ENCODE data around the gene CFAP65. TPM values are rescaled to one million over a fixed set of nuclear protein-coding genes. Genes with fewer than 3 reads are reported as not detected.

CFAP65 gene
- polyA plus RNA-seq, 1 donor from 2014 or later, result not detected

DNA sequence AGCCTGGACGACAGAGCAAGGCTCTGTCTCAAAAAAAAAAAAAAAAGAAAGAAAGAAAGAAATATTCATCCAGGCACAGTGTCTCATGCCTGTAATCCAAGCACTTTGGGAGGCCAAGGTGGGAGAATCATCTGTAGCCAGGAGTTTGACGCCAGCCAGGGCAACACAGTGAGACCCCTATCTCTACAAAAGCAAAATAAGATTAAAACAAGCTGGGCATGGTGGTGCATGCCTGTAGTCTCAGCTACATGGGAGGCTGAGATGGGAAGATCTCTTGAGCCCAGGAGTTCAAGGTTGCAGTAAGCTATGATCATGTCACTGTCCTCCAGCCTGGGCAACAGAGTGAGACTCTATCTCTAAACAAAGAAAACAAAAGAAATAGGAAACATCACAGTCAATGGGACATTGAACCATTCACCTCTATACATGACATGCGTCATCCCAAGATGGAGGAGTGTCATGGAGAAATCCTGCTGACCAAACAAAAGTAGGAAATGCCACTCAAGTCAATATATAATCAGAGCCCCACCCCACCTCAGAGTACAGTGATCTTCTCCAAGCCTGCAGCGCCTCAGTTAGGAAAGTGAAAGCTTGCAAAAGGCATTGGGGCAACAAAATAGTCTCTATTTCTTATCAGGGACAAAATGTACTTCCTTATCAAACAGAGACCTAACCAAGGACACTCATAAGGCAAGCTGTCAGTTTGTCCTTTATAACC, 66.1 kb downstream of the CFAP65 start:
- H3K27ac Mint-ChIP-seq, result no peak overlapping the region
- peaks cover 2 to 5% (median 2%) of the 10 kb centered on the region in 3 donors for H3K4me1 Mint-ChIP-seq
- peaks cover 38% of the 10 kb centered on the region for H3K27me3 Mint-ChIP-seq
- no peaks in the 10 kb centered on the region for H3K9me3 Mint-ChIP-seq
- no peaks in the 10 kb centered on the region for H3K36me3 Mint-ChIP-seq
- H3K4me3 Mint-ChIP-seq, result no peak overlapping the region

DNA sequence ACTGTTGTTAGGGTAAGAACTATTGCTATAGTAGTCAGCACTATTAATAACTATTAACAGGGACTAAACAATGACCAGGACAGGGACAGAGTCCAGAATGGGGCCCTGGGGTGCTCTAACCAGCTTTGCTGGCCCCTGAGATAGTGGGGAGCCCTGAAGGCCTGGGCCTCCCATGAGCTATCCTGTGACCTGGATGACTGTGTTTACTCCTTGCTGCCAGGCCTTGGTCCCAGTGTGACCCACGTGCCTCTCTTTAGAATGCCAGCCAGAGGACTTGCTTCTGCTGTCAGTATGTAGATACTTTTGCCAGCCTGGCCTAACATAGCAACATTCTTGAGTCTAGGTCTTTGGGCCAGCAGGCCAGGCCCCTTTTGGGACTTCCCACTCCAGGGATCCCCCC, 70.4 kb downstream of the CFAP65 start:
- H3K4me1 Mint-ChIP-seq, result no peaks in the 10 kb centered on the region
- H3K27me3 Mint-ChIP-seq, result peaks cover 26% of the 10 kb centered on the region
- peaks cover 0 to 2% (median 0%) of the 10 kb centered on the region in 3 donors for H3K9me3 Mint-ChIP-seq
- H3K27ac Mint-ChIP-seq, result no peak overlapping the region
- no peaks in the 10 kb centered on the region for H3K36me3 Mint-ChIP-seq
- H3K4me3 Mint-ChIP-seq, result no peak overlapping the region

DNA sequence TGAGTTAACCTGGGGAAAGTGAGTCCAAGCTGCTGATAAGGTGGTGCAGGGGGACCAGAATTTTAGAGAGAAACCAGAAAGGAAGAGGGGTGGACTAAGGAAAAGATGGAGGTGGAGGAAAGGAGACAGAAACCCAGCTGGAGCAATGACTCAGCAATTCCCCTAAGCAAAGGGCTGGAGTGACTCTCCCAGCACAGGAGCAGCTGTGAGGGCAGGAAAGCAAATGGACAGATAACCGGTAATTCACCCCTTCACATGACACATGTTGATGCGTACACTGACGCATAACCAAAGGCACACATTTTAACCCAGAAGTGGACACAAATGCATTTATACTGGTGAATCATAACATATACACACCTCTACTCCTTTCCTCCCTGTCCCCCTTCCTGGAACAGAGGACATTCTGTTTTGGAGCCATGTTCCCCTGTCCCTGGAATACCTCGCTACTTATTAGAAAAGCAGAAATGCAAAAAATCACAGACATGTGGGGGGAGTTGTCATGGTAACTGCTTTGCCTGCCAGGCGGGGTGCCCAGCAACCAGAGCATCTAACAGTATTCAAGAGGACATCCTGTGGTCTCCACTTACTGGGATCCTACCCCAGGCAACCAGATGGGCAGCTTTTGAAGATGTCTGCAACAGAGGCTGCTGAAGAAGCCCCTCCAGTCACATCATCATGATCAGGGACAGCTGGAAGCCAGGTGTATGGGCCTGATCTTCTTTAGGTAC, 77.1 kb downstream of the CFAP65 start:
- Mint-ChIP-seq H3K27ac (no peak overlapping the region), H3K27me3 (peaks cover 47% of the 10 kb centered on the region), H3K9me3 (peaks cover 0 to 2% (median 0%) of the 10 kb centered on the region in 3 donors), H3K4me3 (peak overlapping the region in 1 of 4 donors; percentile 38), H3K4me1 (peaks cover 0 to 4% (median 4%) of the 10 kb centered on the region in 3 donors), H3K36me3 (no peaks in the 10 kb centered on the region)

DNA sequence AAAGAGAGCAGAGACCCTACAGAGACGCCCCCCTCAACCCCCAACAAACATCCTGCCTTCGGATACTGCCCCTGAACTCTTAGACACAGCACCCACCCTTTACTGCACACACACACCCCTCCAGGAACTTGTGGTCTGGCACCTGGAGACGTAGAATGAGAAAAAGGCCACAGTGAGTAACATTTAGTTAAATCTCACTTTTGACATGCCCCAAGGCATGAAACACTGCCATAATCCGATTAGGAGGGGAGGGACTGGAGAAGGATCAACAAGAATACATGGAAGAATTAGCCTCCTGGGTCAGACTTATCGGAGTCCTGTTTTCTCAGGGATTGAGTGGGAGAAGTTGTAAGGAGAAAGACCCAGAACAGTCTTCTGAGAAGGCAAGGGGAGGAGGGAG, 77.7 kb downstream of the CFAP65 start:
- Mint-ChIP-seq H3K36me3 (no peaks in the 10 kb centered on the region), H3K4me3 (peak overlapping the region in 1 of 4 donors; percentile 38), H3K27ac (peak overlapping the region in 1 of 3 donors; percentile 6), H3K4me1 (peaks cover 0 to 6% (median 4%) of the 10 kb centered on the region in 3 donors), H3K9me3 (peaks cover 0 to 2% (median 0%) of the 10 kb centered on the region in 3 donors), H3K27me3 (peaks cover 46% of the 10 kb centered on the region)

DNA sequence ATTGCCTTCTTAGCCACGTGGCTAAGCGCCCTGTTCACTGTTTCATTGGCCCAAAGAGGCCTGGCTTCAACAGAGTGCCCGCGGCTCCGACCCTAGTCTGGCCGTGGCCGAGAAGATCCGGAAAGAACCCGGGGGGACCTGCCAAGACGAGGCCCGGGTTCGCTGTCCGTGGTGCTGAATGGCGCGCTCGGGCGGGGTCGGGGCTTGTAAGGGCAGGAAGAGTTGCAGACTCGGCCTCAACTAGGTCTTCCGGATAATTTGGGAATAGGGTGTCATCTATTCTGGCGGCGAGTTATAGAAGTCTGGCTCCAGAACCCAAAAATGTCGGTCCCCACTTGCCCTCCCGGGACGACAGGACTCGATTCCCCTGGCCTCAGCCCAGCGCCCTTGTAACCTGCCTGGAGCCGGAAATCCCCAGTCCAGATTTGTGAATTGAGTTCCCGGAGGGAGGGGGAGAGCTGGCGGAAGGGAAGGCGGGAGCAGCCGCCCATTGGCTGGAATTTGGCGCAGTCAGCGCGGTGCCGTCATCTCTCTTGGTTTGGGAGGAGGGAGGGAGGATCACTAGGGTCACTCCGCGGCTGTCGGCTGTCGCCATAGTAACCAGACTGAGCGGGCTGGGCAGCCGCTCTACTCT, 78.3 kb downstream of the CFAP65 start:
- Mint-ChIP-seq H3K4me1 (peaks cover 0 to 6% (median 4%) of the 10 kb centered on the region in 3 donors), H3K9me3 (peaks cover 0 to 2% (median 0%) of the 10 kb centered on the region in 3 donors), H3K27ac (no peak overlapping the region), H3K27me3 (peaks cover 44% of the 10 kb centered on the region), H3K36me3 (no peaks in the 10 kb centered on the region), H3K4me3 (peak overlapping the region in 1 of 4 donors; percentile 63)

DNA sequence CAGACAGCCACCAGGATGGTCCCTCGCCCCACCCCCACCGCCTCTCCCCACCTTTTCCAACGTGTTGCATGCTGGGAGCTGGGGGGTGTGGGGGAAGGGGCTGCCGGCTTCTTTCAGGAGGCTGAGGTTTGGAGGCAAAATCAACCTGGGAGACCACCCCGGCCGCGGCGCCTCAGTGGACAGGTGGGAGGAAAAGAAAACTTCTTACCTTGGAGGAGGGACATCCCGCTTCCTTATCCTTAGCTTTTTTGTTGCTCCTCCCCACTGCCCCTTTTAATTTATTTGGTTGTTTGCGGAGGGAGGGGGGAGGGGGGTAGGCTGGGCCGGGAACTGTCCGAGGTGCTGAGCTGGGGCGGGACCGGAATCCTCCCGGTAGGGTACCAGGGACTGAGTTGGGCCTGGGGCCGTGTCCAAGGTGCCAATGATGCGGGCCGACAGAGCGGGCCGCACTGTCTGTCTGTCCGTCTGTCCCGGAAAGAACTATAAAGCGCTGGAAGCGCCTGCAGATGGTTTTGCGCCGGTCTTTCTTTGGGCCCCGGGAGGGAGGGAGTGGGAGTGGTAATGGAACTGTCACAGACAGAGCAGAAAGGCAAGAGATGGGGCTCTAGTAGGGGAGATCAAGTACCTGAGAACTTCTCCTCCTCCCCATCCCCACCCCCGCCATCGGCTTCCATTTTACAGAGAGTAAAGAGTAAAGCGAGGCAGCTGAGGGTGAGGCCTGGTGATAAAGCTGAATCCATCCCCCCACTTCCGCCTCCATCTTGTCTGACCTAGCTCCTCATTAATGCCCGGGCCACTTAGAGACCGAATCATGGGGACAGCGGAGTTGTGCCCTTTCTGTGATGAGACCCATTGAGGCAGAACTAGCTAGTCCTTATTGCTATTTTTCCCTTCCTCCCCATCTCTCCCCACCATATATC, 79.4 kb downstream of the CFAP65 start:
- Mint-ChIP-seq H3K9me3 (peaks cover 0 to 2% (median 0%) of the 10 kb centered on the region in 3 donors), H3K27ac (no peak overlapping the region), H3K27me3 (peaks cover 46% of the 10 kb centered on the region), H3K36me3 (no peaks in the 10 kb centered on the region), H3K4me3 (peak overlapping the region in 2 of 4 donors; percentile 23 to 79), H3K4me1 (peaks cover 0 to 6% (median 4%) of the 10 kb centered on the region in 3 donors)

DNA sequence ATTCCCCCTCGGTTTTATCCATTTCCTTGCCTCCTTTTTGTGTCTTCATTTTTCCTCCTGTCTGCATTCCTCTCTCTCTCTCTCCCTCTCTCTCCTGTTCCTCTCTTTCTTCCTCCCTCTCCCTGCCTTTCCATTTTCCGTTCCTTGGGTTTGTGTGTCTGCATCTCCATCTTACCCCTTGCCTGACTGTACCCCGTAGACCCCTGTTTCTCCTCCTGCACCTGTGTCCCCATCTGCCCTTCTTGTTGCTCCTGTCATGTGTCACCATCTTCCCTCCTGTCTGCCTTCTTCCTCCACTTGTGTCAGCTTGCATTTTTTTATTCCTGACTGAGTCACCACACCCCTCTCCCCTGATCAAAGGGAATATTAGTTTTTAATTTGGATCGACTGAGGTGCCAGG, 80.1 kb downstream of the CFAP65 start:
- peak overlapping the region in 2 of 4 donors; percentile 71 to 79 for H3K4me3 Mint-ChIP-seq
- peaks cover 46% of the 10 kb centered on the region for H3K27me3 Mint-ChIP-seq
- peaks cover 0 to 6% (median 4%) of the 10 kb centered on the region in 3 donors for H3K4me1 Mint-ChIP-seq
- no peaks in the 10 kb centered on the region for H3K36me3 Mint-ChIP-seq
- peaks cover 0 to 2% (median 0%) of the 10 kb centered on the region in 3 donors for H3K9me3 Mint-ChIP-seq
- H3K27ac Mint-ChIP-seq, result no peak overlapping the region

DNA sequence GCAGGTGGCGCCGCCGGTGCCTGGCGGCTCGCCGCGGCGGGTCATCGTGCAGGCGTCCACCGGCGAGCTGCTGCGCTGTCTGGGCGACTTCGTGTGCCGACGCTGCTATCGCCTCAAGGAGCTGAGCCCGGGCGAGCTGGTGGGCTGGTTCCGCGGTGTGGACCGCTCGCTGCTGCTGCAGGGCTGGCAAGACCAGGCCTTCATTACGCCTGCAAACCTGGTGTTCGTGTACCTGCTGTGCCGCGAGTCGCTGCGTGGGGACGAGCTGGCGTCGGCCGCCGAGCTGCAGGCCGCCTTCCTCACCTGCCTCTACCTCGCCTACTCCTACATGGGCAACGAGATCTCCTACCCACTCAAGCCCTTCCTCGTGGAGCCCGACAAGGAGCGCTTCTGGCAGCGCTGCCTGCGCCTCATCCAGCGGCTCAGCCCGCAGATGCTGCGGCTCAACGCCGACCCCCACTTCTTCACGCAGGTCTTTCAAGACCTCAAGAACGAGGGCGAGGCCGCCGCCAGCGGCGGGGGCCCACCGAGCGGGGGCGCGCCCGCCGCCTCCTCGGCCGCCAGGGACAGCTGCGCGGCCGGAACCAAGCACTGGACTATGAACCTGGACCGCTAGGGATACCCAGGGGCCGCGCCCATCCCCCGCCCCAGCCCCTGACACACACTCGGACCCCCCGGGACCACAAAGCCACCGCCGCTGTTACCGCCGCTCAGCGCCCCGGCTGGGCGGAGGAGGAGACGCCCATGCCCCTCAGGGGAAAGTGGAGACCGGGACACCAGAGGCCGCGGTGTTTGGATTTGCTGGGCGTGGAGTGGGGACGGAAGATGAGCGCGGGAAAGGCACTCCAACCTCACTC, 80.8 kb downstream of the CFAP65 start:
- Mint-ChIP-seq H3K9me3 (peaks cover 0 to 2% (median 0%) of the 10 kb centered on the region in 3 donors), H3K36me3 (no peaks in the 10 kb centered on the region), H3K4me1 (peaks cover 0 to 6% (median 4%) of the 10 kb centered on the region in 3 donors), H3K27ac (peak overlapping the region in 1 of 3 donors; percentile 50), H3K4me3 (peak overlapping the region; percentile 65 to 91 (median 78)), H3K27me3 (peaks cover 43% of the 10 kb centered on the region)

DNA sequence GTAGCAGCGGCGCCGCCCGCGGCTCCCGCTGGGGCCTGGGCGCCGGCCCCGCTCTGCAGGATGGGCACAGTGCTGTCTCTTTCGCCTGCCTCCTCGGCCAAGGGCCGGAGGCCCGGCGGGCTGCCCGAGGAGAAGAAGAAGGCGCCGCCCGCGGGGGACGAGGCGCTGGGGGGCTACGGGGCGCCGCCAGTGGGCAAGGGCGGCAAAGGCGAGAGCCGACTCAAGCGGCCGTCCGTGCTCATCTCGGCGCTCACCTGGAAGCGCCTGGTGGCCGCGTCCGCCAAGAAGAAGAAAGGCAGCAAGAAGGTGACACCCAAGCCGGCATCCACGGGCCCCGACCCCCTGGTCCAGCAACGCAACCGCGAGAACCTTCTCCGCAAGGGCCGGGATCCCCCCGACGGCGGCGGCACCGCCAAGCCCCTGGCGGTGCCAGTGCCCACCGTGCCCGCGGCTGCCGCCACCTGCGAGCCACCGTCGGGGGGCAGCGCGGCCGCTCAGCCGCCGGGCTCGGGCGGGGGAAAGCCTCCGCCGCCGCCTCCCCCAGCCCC, 81.5 kb downstream of the CFAP65 start:
- H3K36me3 Mint-ChIP-seq, result no peaks in the 10 kb centered on the region
- H3K27ac Mint-ChIP-seq, result peak overlapping the region in 2 of 3 donors; percentile 28 to 50
- peaks cover 0 to 2% (median 0%) of the 10 kb centered on the region in 3 donors for H3K9me3 Mint-ChIP-seq
- H3K4me1 Mint-ChIP-seq, result peaks cover 0 to 6% (median 4%) of the 10 kb centered on the region in 3 donors
- H3K4me3 Mint-ChIP-seq, result peak overlapping the region in 2 of 4 donors; percentile 12 to 75
- H3K27me3 Mint-ChIP-seq, result peaks cover 47% of the 10 kb centered on the region

DNA sequence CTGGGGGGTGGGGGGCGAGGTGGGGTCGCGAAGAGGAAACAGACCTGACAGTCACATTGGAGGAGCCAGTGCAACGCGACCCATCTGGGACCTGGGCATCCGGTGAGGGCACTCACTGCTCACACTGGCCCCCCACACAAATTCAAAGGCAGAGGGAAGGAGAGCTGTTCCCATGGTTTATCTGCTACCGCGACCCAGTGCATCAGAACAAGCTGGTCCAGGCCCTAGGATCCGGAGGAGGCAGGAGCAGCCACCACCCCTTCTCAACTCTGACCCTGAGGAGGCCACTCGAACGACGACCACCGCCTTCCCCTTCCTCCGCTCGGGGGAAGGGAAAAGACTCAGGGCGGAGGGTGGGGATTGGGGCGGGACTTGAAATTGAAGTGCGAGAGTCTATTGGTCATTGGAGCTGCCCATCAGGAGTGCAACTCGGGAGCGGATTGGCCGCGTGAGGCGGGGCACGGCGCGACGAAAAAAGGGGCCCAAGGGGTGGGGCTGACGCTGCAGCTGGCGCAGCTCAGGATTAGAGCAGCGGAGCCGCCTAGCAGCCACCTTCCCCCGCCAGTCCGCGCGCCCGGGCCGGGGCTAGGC, 82.1 kb downstream of the CFAP65 start, which contains the start of gene CDK5R2:
CDK5R2 (plus strand) TSS at position 526 of the 591 bp plus-strand sequence. CDS start 155 bp downstream, outside the sequence.
- Mint-ChIP-seq H3K27me3 (peaks cover 41% of the 10 kb centered on the region), H3K9me3 (peaks cover 0 to 2% (median 0%) of the 10 kb centered on the region in 3 donors), H3K4me1 (peaks cover 0 to 6% (median 4%) of the 10 kb centered on the region in 3 donors), H3K4me3 (peak within 1 kb of the TSS; percentile 70 to 91 (median 82)), H3K27ac (peak within 1 kb of the TSS in 2 of 3 donors; percentile 28 to 50), H3K36me3 (no peaks in the 10 kb centered on the region)

DNA sequence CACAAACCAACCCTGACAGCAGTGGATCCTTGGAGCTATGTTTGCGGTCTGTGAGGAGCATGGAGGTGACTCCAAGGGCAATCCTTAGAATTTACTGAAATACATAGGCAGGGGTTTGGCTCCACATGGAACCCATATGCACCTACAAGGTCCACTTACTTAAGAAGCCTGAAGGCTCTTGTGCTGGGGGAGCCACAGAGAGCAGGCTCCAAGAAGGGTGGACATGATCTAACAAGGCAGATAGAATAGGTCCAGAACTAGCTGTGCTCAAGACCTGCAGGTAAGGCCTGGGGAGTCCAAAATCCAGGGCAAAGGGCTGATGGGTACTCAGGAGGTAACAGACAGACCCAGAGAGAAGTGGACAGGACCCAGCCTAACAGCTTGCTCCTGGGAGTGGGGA, 83.0 kb downstream of the CFAP65 start:
- Mint-ChIP-seq H3K9me3 (peaks cover 0 to 2% (median 0%) of the 10 kb centered on the region in 3 donors), H3K27ac (no peak overlapping the region), H3K4me1 (peaks cover 0 to 6% (median 4%) of the 10 kb centered on the region in 3 donors), H3K27me3 (peaks cover 36% of the 10 kb centered on the region), H3K4me3 (peak overlapping the region; percentile 8 to 80 (median 64)), H3K36me3 (no peaks in the 10 kb centered on the region)

DNA sequence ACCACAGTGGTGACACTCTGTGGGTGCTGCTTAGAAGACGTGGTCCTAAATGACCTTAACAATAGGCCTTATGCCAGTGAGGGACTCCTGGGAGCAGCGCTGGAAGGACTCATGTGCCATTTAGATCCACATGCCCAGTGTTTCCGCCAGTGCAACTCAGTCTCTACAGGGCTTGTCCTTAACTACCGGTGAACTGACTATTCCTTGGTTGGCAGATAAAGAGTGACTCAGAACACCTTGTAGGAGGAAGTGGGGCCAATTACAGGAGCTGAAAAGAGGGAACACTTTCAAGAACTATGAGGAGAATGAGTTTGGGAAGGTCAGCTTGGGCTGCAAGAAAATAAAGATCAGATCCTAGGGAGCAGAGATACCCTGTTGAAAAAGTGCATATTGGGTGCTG, 83.6 kb downstream of the CFAP65 start:
- Mint-ChIP-seq H3K9me3 (peaks cover 0 to 2% (median 0%) of the 10 kb centered on the region in 3 donors), H3K4me3 (peak overlapping the region in 2 of 4 donors; percentile 52 to 75), H3K36me3 (no peaks in the 10 kb centered on the region), H3K27ac (no peak overlapping the region), H3K4me1 (peaks cover 0 to 6% (median 4%) of the 10 kb centered on the region in 3 donors), H3K27me3 (peaks cover 32% of the 10 kb centered on the region)

Data from IgD-negative memory B cell (primary cell).